ENCODE data around the gene MST1R. TPM values are rescaled to one million over a fixed set of nuclear protein-coding genes. Genes with fewer than 3 reads are reported as not detected.

Gene MST1R
- total RNA-seq, 1 donor from 2014 or later, result 0.31 TPM

GRCh38 chr3:49839193-49839809 is 64.4 kb downstream of the MST1R start:
- peak; percentile 52 for DNase-seq

Small RNAs within 50 kb of the gene (small RNA-seq; reads per million reads assigned to genes)
- not detected for gene RN7SL217P

Other genes with a start within 250 kb of the MST1R start
- gene APEH, start 229.5 kb downstream of the MST1R start, total RNA-seq, result 65.4 TPM
- gene MST1, start 214.4 kb downstream of the MST1R start, total RNA-seq, result 7.5 TPM
- 23.2 TPM for gene RNF123, start 214.3 kb downstream of the MST1R start, total RNA-seq
- 0.78 TPM for gene AMIGO3, start 184.2 kb downstream of the MST1R start, total RNA-seq
- gene GMPPB, start 179.9 kb downstream of the MST1R start, total RNA-seq, result 10.6 TPM
- gene IP6K1, start 117.3 kb downstream of the MST1R start, total RNA-seq, result 70.3 TPM
- not detected for gene CDHR4, start 104.0 kb downstream of the MST1R start, total RNA-seq
- 12.3 TPM for gene INKA1, start 100.6 kb downstream of the MST1R start, total RNA-seq
- gene UBA7, start 89.9 kb downstream of the MST1R start, total RNA-seq, result 3.4 TPM
- gene TRAIP, start 47.3 kb downstream of the MST1R start, total RNA-seq, result 2.2 TPM
- gene CAMKV, start 34.0 kb downstream of the MST1R start, total RNA-seq, result 188 TPM
- gene MON1A, start 25.9 kb upstream of the MST1R start, total RNA-seq, result 16.8 TPM
- 83.3 TPM for gene RBM6, start 36.3 kb upstream of the MST1R start, total RNA-seq
- gene RBM5, start 185.0 kb upstream of the MST1R start, total RNA-seq, result 205 TPM

Measured in occipital lobe (tissue), 3 donors.